Neural cell (in vitro differentiated cells): ENCODE measurements around the gene KLF2.

ENCODE experiments used
- EP300 ChIP-seq: fragments of 450-650 bp; conservative IDR thresholded peaks from 2 replicates; pipeline ENCODE4 v1.6.1; 2014; ENCODE audit warnings: antibody characterized with exemption, mild to moderate bottlenecking, moderate library complexity; ENCODE audit not compliant: poor library complexity, severe bottlenecking
- EZH2 ChIP-seq: fragments of 200-600, 300-800 bp; shearing (Covaris generic), sonication (generic); IDR thresholded peaks from 2 replicates; pipeline ENCODE4 v1.6.1; 2014; ENCODE audit warnings: antibody characterized with exemption, low read length, borderline replicate concordance, mild to moderate bottlenecking; ENCODE audit not compliant: insufficient read depth, poor library complexity, severe bottlenecking
- POLR2AphosphoS5 ChIP-seq: IDR thresholded peaks from 2 replicates; pipeline ENCODE4 v1.6.1; 2012

DNA sequence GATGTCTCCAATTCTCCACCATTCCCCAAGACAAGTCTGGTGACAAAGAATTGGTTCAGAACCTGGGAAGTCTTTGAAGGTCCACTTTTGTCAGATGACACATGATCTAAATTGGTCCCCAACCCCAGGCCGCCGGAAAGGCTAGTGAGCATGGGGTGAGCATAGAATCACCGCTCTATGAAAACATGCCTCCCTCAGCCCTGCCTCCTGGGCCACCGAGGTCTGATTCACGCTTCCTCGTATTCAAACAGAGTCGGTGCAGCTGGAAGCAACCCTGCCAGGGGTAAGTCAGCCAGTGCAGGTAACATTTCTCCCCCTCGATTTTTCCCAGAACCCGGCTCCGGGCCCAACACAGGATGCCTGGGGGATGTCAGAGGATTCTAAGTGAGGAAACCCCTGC lies 33.9 kb upstream of the KLF2 start:
- TF ChIP-seq EZH2: no peak
- no peak for TF ChIP-seq POLR2AphosphoS5
- no peak for TF ChIP-seq EP300
